GM23248 (cell line): ENCODE results near the gene STIL.

ENCODE experiments used
- EZH2 ChIP-seq: fragments of 200-600 bp; sonication (generic); IDR thresholded peaks from 2 replicates; pipeline ENCODE4 v1.6.1; 2018; ENCODE audit warnings: antibody characterized with exemption, mild to moderate bottlenecking; ENCODE audit not compliant: insufficient read depth, poor library complexity, severe bottlenecking
- EZH2phosphoT487 ChIP-seq: fragments of 200-600 bp; sonication (generic); IDR thresholded peaks from 2 replicates; pipeline ENCODE4 v1.6.1; 2018; ENCODE audit warnings: antibody characterized with exemption, moderate library complexity, mild to moderate bottlenecking, low read depth; ENCODE audit not compliant: insufficient read depth

GRCh38 chr1:47340227-47340626, 26.3 kb upstream of the STIL start:
- TF ChIP-seq EZH2 (no peak), EZH2phosphoT487 (no peak)
